ENCODE results near the gene GDI1.
A peak's percentile ranks its signal among the peaks of the same experiment; 100 is the strongest.

Gene GDI1

GRCh38 chrX:154482786-154483185, 45.8 kb downstream of the GDI1 start:
- no peak overlapping the region for H3K4me3 ChIP-seq (ENCODE audit: low read depth, low read length)
- TF ChIP-seq, protein P1, sequence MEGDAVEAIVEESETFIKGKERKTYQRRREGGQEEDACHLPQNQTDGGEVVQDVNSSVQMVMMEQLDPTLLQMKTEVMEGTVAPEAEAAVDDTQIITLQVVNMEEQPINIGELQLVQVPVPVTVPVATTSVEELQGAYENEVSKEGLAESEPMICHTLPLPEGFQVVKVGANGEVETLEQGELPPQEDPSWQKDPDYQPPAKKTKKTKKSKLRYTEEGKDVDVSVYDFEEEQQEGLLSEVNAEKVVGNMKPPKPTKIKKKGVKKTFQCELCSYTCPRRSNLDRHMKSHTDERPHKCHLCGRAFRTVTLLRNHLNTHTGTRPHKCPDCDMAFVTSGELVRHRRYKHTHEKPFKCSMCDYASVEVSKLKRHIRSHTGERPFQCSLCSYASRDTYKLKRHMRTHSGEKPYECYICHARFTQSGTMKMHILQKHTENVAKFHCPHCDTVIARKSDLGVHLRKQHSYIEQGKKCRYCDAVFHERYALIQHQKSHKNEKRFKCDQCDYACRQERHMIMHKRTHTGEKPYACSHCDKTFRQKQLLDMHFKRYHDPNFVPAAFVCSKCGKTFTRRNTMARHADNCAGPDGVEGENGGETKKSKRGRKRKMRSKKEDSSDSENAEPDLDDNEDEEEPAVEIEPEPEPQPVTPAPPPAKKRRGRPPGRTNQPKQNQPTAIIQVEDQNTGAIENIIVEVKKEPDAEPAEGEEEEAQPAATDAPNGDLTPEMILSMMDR (IDR thresholded peaks at IDR 0.05; ENCODE audit: insufficient read depth, low read depth, low read length, missing control alignments): no peak
- DNase-seq (ENCODE audit: low read depth): no peak

GRCh38 chrX:154483325-154483724, 46.4 kb downstream of the GDI1 start:
- TF ChIP-seq, protein P1 (IDR thresholded peaks at IDR 0.05; ENCODE audit: insufficient read depth, low read depth, low read length, missing control alignments): no peak
- no peak overlapping the region for H3K4me3 ChIP-seq (ENCODE audit: low read depth, low read length)
- no peak for DNase-seq (ENCODE audit: low read depth)

DNA sequence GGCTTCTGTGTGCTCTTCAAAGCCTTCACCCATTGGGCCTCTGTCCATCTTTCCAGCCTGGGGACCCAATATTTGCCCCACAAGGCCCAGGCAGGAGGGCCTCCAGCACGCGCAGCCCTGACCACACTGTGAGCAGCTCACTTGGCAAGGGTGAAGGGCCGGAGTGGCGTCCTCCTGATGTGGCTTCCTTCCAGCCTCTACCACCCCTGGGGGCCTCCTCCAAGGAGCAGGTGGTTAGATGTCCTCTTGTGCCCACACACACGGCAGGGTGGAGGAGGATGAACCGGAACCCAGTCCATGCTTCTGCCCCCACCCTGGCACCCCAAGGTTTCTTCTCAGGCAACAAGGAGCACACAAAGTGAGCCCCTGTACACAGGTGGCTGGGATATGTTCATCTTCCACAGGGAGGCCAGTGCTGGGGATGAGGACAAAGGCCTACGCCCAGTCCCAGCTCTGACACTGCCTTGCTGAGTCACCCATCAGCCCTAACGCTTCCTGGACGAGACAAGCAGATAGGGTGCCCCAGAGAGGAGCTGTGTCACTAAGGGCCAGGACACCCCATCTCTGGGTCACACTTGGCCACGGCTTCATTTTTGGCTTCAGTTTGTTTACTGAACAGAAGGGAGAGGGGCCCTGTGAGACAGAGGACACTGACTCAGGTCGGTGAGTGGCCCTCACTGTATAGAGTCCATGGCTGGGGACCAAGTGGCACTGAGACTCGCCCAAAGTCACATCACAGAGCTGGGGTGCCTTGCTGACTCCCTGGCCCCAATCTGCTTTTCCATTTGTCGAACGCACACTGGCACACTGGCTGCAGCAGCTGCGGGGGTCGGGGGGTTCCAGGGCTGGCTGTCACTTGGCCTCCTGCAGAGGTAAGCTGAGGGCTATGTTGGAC, 47.5 kb downstream of the GDI1 start:
- no peak for DNase-seq (ENCODE audit: low read depth)
- TF ChIP-seq, protein P1 (IDR thresholded peaks at IDR 0.05; ENCODE audit: insufficient read depth, low read depth, low read length, missing control alignments): no peak
- no peak overlapping the region for H3K4me3 ChIP-seq (ENCODE audit: low read depth, low read length)

DNA sequence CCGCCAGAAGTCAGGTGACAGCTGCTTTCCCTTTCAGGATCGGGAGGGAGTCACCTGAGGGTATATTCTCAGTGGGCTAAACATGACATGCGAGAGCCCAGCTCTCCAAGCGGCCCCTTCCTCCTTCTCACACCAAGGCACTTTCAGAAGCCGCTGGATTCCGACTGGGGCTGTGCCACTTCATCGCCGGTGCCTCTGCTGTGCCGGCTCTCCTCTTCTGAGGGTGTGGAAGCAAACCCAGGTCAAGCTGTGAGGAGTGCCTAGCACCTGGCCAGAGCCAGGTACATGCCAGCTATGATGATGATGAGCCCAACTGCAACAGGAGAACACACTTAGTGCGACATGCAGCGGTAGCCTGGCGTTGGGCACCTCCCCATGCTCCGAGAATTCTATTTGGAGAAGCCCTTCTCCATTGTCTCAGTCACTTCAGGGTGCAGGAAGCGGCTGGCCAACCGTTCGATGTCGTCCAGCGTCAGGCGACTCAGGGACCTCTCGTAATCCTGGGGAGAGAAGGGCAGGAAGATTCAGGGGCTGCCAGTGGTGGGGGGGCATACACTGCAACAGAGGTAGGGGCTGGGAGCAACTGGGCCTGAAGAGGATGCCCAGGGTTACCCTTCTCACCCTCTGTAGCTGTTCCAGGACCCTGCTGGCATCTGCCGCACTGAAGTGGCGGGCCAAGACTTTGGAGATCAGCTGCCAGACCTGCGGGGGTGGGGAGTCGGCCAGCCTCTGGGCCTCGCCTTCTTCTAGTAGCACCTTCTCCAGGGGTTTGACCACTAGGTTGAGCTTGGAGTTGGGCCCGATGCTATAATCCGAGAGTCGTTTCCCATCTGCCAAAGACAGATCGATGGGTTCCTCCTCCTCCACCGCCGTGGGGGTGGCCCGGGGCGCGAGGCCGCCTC, 48.4 kb downstream of the GDI1 start:
- no peak for DNase-seq (ENCODE audit: low read depth)
- TF ChIP-seq, protein P1 (IDR thresholded peaks at IDR 0.05; ENCODE audit: insufficient read depth, low read depth, low read length, missing control alignments): no peak
- peak overlapping the region; percentile 78 for H3K4me3 ChIP-seq (ENCODE audit: low read depth, low read length)

GRCh38 chrX:154486052-154486395, 49.1 kb downstream of the GDI1 start:
- peak; percentile 21 for DNase-seq (ENCODE audit: low read depth)
- H3K4me3 ChIP-seq (ENCODE audit: low read depth, low read length): peak overlapping the region; percentile 78
- TF ChIP-seq, protein P1 (IDR thresholded peaks at IDR 0.05; ENCODE audit: insufficient read depth, low read depth, low read length, missing control alignments): no peak

- TF ChIP-seq, protein P1 (IDR thresholded peaks at IDR 0.05; ENCODE audit: insufficient read depth, low read depth, low read length, missing control alignments): no peak
- peak; percentile 59 for DNase-seq (ENCODE audit: low read depth)
- H3K4me3 ChIP-seq (ENCODE audit: low read depth, low read length): peak within 1 kb of the TSS; percentile 78
These were observed 49.6 kb downstream of the GDI1 start, which contains the start of gene UBL4A for GRCh38 chrX:154486396-154487207. Gene UBL4A, minus strand, starts transcription at chrX:154486615. Its CDS starts 31 bp downstream, at chrX:154486584.

All from GM12865 (cell line).